Measurements from ENCODE around the gene FAM161A. TPM values are rescaled to one million over a fixed set of nuclear protein-coding genes. Genes with fewer than 3 reads are reported as not detected.

Gene FAM161A
- total RNA-seq, 1 experiment from 2014 or later: 12.8 TPM

DNA sequence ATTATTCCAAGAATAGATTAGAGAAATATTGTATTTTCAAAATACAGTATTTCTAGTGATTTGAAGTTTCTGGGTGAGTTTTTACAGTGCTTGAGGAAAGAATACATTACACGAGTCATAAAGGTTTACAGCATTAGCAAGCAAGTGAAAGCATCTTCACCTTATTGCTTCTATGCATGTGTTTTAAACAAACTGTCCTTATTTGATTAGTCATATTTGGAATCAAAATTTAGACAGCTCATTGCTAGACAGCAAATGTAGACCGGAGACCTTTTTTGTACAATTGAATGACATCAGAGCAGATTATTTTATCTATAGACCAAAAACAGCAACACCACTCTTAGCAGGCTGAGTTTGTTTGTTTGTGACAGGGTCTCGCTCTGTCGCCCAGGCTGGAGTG, 69.2 kb downstream of the FAM161A start:
- intact Hi-C loops (cut with micrococcal nuclease; ENCODE audit: unreplicated experiment): no loop called here
- ChIA-PET POLR2A (ENCODE audit: low non-redundant PET) (no interaction called here), CTCF (no interaction called here)
- BruUV-seq (replicated peaks): no TSS peak
- Histone ChIP-seq H3K4me1 (ENCODE audit: insufficient read depth, low read length, poor library complexity, severe bottlenecking) (no peaks in the 10 kb centered on the region), H3K27me3 (replicated peaks; ENCODE audit: insufficient read depth, low read depth, low read length, poor library complexity) (no peaks in the 10 kb centered on the region), H3K27ac (ENCODE audit: low read depth, low read length, poor library complexity, severe bottlenecking) (no peak overlapping the region), H3K36me3 (ENCODE audit: insufficient read depth, low read length, poor library complexity, severe bottlenecking) (no peaks in the 10 kb centered on the region), H3K9me3 (ENCODE audit: low read depth, low read length, poor library complexity, severe bottlenecking) (no peaks in the 10 kb centered on the region), H3K4me3 (ENCODE audit: low read depth, low read length, poor library complexity, severe bottlenecking) (no peak overlapping the region)
- no peak for DNase-seq (ENCODE audit: low spot score)
- TF ChIP-seq EZH2 (IDR thresholded peaks at IDR 0.05; ENCODE audit: borderline replicate concordance, low read depth, low read length, poor library complexity, severe bottlenecking): no peak
- TF ChIP-seq, protein P1, sequence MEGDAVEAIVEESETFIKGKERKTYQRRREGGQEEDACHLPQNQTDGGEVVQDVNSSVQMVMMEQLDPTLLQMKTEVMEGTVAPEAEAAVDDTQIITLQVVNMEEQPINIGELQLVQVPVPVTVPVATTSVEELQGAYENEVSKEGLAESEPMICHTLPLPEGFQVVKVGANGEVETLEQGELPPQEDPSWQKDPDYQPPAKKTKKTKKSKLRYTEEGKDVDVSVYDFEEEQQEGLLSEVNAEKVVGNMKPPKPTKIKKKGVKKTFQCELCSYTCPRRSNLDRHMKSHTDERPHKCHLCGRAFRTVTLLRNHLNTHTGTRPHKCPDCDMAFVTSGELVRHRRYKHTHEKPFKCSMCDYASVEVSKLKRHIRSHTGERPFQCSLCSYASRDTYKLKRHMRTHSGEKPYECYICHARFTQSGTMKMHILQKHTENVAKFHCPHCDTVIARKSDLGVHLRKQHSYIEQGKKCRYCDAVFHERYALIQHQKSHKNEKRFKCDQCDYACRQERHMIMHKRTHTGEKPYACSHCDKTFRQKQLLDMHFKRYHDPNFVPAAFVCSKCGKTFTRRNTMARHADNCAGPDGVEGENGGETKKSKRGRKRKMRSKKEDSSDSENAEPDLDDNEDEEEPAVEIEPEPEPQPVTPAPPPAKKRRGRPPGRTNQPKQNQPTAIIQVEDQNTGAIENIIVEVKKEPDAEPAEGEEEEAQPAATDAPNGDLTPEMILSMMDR (conservative IDR thresholded peaks at IDR 0.05; ENCODE audit: low read depth, low read length): no peak

DNA sequence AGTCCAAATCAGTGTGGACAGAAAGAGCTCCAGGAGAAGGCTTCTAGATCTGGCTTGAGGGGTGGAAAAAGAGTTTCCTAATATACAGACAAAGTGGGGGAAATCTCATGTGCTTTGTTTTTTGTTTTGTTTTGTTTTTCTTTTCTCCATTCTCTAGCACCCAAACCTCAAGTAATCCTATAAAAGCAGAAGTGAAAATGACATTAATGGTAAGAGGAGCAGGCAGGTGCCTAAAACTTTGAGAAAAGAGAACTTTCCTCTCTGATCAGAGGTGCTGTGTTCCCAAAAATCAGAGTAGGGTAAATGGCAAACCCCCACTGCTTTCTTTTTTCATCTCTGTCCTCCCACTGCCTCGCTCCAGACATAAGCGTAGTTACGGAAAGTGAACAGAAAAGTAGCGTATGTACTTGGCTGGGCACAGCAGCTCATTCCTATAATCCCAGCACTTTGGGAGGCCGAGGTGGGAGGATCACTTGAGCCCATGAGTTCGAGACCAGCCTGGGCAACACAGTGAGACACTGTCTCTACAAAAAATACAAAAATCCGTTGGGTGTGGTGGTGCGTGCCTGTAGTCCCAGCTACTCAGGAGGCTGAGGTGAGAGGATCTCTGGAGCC, 77.8 kb downstream of the FAM161A start:
- Histone ChIP-seq H3K27ac (ENCODE audit: low read depth, low read length, poor library complexity, severe bottlenecking) (no peak overlapping the region), H3K4me1 (ENCODE audit: insufficient read depth, low read length, poor library complexity, severe bottlenecking) (no peaks in the 10 kb centered on the region), H3K27me3 (replicated peaks; ENCODE audit: insufficient read depth, low read depth, low read length, poor library complexity) (no peaks in the 10 kb centered on the region), H3K9me3 (ENCODE audit: low read depth, low read length, poor library complexity, severe bottlenecking) (no peaks in the 10 kb centered on the region), H3K36me3 (ENCODE audit: insufficient read depth, low read length, poor library complexity, severe bottlenecking) (no peaks in the 10 kb centered on the region), H3K4me3 (ENCODE audit: low read depth, low read length, poor library complexity, severe bottlenecking) (no peak overlapping the region)
- TF ChIP-seq, protein P1 (conservative IDR thresholded peaks at IDR 0.05; ENCODE audit: low read depth, low read length): no peak
- no peak for TF ChIP-seq EZH2 (IDR thresholded peaks at IDR 0.05; ENCODE audit: borderline replicate concordance, low read depth, low read length, poor library complexity, severe bottlenecking)
- no TSS peak for BruUV-seq (replicated peaks)
- ChIA-PET CTCF (no interaction called here), POLR2A (ENCODE audit: low non-redundant PET) (interaction anchor here (0.6 kb wide), 1 partner anchor 12 kb away, joined by 3 read pairs; no protein-coding TSS in a partner anchor)
- DNase-seq (ENCODE audit: low spot score): no peak
- intact Hi-C loops (cut with micrococcal nuclease; ENCODE audit: unreplicated experiment): no loop called here

Other genes with a start within 250 kb of the FAM161A start
- gene CCT4, start 34.6 kb upstream of the FAM161A start, total RNA-seq (2021): 329 and 348 TPM in 2 replicates
- gene COMMD1, start 51.6 kb upstream of the FAM161A start, total RNA-seq (2021): 35.0 and 41.4 TPM in 2 replicates